HG03460 (cell line): ENCODE measurements around the gene GLRX.

ENCODE experiments used
- ATAC-seq: cut with Tn5 transposase; IDR thresholded peaks from one replicate; pipeline ENCODE4 v1.9.1; 2021; ENCODE audit not compliant: unreplicated experiment

GLRX gene

DNA sequence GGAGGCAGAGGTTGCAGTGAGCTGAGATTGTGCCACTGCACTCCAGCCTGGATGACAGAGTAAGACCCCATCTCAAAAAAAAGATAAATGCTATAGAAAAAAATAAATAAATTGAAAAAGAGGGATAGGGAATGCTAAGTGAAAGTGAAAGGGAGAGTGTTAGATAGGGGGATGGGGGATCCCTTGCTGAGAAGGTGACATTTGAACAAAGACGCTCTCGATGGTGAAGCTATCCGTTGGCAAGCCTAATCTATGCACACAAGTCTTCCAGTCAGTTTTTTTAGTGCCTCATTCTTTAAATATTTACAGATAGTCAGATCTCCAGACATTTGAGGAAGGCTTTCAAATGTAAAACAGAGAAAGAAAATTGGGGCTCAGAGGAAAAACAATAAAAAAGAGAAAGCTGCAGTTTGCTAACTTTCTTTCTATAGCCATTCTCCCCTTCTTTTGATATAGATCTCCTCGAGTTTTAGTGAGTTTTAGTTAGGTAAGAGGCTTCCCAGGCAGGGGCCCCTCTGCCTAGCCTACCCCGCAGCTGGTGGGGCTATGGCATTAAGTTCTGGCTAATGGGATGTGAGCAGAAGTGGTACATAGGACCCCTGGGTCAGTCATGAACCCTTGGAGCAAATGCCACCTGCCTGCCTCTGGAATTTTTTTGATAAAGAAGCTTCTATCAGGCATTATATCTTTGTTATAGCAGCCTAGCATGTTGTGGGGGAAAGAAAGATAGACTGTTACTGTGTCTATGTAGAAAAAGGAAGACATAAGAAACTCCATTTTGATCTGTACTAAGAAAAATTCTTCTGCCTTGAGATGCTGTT, 12.0 kb downstream of the GLRX start:
- ATAC-seq: no peak

DNA sequence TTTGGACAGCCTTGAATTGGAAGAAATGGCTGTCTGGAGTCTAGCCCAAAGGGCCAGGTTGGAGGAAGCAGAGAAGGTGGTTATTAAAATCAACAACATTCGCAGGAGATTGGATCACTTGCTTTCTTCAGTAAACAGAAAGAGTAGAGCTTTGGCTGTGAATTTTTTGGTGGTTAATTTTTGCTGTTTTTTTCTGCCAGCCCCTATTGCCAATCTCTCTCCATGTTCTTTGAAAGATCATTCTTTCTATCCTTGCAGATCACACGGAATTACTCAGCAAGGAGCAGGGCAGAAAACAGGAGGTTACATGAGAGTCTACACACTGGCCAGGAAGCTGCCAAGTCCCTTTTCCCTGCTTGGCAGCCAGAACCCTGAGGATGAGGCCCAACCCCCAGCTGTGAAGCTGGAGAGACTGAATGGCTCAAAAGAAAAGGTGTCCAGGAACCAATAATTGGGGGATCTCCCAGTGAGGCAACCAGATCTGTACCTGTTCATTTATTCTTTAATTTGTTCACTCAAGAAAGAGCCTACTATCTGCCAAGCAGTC, 13.0 kb downstream of the GLRX start:
- no peak for ATAC-seq

DNA sequence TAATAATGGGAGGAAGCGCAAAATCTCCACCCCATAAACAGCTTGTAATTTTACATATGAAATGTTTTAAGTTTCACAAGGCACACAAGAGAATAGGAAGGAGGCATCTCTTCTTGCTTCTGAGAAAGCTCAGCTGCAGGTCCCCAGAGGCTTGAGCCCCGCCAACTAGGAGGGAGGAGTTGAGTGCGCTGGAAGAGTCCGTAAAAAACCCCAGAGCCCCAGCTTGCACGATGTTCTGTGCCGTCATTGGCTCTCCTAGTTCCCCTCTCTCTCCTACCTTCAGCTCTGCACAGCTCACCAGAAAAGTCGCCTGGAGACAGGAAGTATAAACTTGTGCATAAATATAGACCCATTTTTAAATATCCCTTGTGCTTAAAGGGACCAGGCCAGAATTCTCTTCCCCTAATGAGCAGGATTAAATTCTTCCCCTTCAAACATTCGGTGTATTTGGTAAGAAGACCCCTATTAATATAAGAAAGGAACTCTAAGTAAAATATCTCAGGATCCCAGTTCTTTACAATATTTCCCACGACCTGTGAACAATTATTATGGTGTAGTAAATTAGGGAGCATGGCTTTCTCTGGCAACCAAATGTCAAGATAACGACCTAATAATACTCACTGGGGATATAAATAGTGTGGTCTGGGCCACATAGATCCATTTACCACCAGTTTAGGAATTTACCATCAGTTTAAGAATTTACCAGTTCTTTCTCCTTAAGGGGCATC, 13.7 kb downstream of the GLRX start:
- peak; percentile 99 for ATAC-seq

DNA sequence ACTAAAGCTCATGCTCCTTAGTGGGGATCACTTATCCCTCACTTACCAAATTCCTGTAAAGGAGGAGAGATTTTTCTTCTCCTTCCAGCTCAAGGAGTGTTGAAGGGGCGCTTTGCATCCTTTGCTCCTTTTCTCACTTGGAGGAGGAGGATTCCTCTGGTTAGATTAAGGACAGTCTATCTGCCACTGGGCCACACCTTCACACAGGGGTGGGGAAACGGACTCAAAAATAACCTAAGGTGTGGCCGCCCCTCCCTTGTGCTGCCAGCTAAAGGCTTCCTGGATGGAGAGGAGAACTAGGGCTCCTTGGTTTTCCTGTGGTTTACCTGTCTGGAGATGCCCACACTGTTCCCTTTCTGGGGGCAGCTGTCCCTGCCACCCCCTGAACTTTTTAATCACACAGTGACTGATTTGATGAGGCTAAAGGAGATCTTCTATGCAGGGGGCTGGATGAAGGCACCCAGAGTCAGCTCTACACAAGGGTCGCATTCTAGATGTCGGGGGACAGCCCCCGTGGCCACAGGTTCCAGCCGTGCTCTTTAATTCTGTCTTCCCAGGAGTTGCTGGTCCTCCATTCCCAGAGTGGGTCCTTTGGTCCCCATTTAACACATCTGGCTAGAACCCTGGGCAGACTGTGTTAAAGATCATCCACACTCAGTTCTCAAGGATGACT, 14.4 kb downstream of the GLRX start:
- ATAC-seq: peak; percentile 4

DNA sequence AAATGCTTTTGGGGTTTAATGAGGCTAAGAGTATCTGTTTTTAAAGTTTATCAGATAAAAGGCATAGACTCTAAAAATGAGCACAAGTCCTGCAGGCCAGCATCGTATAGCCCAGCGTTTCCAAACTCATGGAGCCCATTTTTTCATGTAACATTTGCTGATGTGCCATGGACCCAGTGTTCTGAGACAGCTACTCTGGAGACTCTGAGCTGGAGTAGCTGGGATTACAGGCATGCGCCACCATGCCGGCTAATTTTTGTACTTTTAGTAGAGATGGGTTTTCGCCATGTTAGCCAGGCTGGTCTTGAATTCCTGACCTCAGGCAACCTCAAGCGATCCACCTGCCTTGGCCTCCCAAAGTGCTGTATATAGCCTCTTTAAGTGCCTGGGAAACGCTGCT, 15.8 kb downstream of the GLRX start:
- no peak for ATAC-seq

DNA sequence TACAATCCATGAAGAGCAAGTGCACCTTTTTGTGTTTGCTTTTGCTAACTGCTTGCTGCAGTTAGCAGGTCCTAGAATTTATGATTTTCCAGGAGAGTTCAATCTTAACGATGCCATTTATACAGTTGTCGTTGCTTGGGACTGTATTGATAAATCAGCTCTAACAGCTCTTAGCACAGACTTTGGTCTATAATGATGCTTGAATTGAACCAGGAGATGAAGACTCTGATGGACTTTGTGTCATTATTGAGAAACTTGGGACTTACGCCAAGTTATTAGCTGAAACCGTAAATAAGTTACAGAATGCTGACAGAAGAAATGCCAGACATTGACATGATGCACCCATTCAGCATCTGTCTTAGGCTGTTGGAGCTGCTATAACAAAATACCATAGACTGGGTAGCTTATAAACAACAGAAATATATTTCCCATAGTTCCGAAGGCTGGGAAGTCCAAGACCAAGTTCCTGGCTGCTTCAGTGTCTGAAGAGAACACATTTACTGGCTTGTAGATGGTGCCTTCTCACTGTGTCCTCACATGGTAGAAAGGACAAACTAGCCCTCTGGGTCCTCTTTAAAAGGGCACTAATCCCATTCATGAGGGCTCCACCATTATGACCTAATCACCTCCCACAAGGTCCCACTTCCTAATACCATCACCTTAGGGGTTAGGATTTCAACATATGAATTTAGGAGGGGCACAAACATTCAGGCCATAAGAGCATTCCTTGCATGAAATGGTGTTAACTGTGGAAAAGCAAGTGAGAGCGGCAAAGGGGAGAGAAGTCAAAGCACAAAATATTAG, 17.6 kb downstream of the GLRX start:
- ATAC-seq: no peak

DNA sequence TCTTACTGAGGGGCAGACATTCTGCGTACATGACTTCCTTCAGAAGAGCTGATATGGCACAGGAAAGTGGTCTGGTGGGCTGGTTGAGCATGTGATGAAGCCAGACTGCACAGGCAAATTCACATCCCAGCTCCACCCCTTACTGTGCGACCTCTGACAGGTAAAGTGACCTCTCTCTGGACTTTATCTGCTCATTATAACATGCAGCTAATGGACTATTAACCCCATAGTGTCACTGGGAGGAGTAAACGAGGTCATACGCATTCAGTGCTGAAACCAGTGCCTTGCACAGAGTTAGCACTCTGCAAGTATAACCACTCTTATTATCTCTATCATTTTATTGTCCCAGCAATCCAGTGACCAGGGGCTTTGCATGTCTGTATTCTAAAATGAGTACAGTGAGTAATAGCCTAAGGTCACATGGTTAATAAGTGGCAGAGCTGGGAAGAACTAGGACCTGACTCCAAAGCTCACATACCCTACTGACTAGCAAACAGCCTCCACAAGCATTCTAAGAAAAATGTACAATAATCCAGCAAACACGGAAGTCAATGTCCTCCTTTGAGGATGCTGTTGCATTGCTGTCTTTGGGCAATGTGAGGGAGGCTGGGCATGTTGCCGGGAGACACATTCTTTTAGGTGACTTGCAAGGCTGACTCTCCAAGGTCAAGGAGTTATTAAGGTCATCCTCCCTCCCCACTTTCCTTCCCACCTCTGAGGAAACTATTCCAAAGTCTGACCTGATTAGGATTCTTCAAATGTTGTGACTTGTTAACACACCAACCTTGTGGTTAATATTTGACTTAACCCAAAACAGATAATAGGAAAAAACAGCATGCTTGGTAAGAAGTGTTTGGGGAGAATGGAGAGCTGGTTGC, 19.0 kb downstream of the GLRX start:
- no peak for ATAC-seq

GRCh38 chr5:95801961-95802360, 20.6 kb downstream of the GLRX start:
- no peak for ATAC-seq

GRCh38 chr5:95801532-95801931, 21.0 kb downstream of the GLRX start:
- ATAC-seq: no peak

DNA sequence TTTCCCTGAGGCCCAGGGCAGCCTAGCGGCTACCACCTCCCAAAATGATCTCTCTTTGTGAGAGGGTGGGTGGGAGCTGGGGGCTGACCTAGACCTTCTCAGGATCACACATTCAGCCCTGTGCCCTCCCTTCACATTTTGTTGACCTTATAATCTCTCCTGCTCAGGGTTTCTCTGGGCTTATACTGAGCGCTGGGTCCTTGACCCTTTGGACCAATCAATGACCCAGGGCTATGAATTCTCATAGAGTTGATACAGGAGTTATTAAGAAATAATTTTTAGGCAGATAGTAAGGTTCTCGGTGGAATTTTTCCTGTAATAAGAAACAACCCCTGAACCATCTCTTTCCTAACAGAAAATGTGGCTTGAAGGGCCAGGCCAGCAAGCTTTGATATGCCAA, 22.0 kb downstream of the GLRX start:
- no peak for ATAC-seq

- no peak for ATAC-seq
These were observed 23.2 kb downstream of the GLRX start for GRCh38 chr5:95799191-95799835.

- ATAC-seq: no peak
These were observed 24.0 kb downstream of the GLRX start for GRCh38 chr5:95798545-95798944.

GRCh38 chr5:95798048-95798447, 24.5 kb downstream of the GLRX start:
- ATAC-seq: no peak

DNA sequence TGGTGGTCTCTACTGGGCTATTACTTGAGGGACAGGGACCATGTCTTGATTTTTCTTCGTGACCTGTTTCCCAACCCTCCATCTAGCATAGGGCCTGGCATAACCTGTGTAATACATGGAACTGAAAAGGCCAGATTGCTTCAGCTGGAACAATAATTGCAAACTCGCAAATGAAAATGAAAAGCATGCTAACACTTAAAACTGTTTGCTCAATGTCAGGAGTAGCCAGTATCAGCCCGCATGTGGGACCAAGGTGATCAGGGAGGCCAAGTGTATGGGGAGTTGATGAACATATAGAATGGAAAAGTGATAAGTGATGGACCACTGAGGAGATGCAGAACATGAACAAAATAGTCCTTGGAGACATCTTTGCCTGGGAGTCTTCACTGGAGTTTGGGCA, 25.2 kb downstream of the GLRX start:
- no peak for ATAC-seq

- no peak for ATAC-seq
These were observed 28.4 kb downstream of the GLRX start for GRCh38 chr5:95794070-95794516.

- no peak for ATAC-seq
These were observed 30.8 kb downstream of the GLRX start for GRCh38 chr5:95791751-95792150.

- ATAC-seq: no peak
These were observed 34.0 kb downstream of the GLRX start for GRCh38 chr5:95788493-95788892.

GRCh38 chr5:95786821-95787418, 35.6 kb downstream of the GLRX start:
- ATAC-seq: no peak
